Astrocyte of the spinal cord (primary cell): Measurements from ENCODE around the gene RPTOR.

ENCODE experiments used
- DNase-seq: peaks from one replicate; pipeline ENCODE4 v3.0.0; 2011; ENCODE audit warnings: low read depth, low spot score
- H3K4me3 ChIP-seq: 2 replicates; pipeline ENCODE4 v1.5.1; 2011; ENCODE audit warnings: low read depth, mild to moderate bottlenecking, low read length, moderate library complexity
- CTCF ChIP-seq: IDR thresholded peaks from 2 replicates; pipeline ENCODE4 v1.5.1; 2012; ENCODE audit warnings: low read depth, mild to moderate bottlenecking, low read length, inconsistent platforms
- in situ Hi-C: cut with HindIII; loops from 2 replicates; pipeline ENCODE4 v1.10.0; 2017; ENCODE audit warnings: low sequenced_read_pairs

The RPTOR gene

DNA sequence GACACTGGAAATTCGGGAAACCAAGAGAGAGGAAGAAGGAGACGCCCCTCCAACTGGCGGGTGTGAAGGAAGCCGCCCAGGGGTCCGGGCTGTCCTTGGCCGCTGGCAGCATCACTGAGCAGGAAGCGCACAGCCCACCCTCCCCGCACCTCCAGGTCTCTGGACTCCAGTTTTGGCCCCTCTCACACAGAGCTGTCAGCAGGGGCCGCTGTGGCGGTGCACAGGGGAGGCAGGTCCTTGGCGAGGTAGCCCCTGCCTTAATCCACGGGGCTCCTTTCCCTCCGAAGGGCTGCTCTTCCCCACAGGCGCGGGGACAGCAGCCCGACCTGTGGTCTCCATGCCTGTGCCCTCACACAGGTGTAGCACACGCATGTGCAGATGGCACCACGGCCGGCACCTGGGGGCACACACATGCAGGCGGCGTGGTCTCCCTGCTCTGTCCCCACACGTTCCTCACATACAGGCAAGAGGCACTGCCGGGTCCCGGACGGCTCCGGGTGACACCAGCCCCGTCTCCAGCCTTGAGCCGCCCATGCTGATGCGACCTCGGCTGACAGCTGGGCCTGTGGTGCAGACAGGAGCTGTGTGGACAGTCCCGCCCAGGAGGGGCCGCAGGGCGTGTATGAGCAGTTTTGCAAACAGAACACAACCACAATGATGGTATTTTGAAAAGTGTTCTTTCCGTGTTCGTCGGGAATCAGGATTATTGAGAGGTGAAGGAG lies 420.4 kb downstream of the RPTOR start:
- no peak overlapping the region for H3K4me3 ChIP-seq
- in situ Hi-C loops = no loop called here
- no peak for DNase-seq
- TF ChIP-seq CTCF = no peak

GRCh38 chr17:80965606-80966005 lies 421.0 kb downstream of the RPTOR start:
- in situ Hi-C loops = no loop called here
- DNase-seq = no peak
- TF ChIP-seq CTCF = no peak
- no peak overlapping the region for H3K4me3 ChIP-seq

GRCh38 chr17:80967404-80967872 lies 422.8 kb downstream of the RPTOR start:
- DNase-seq = no peak
- in situ Hi-C loops = no loop called here
- no peak for TF ChIP-seq CTCF
- no peak overlapping the region for H3K4me3 ChIP-seq

DNA sequence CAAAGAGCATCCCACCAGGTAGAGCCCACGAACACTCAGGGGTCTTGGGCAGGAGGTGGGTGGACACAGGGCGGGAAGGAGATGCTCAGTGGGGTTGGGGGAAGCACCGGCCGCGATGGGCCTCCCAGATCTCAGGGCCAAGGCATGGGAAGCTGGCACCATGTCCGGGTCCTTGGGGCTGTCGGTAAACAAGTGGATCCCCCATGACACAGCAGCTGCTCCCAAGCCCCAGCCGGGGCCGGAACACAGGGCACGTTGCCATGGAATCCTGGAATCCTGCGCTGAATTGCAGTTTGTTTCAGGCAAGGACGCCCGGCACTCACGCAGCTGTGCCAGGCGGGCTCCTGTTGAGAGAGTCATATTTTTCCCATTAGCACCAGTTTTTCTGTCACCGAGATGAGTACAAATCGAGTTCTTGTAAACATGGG lies 424.0 kb downstream of the RPTOR start:
- no peak for DNase-seq
- no peak for TF ChIP-seq CTCF
- no peak overlapping the region for H3K4me3 ChIP-seq
- in situ Hi-C loops = no loop called here

- in situ Hi-C loops = no loop called here
- no peak for DNase-seq
- no peak for TF ChIP-seq CTCF
- H3K4me3 ChIP-seq = no peak overlapping the region
These were observed 424.5 kb downstream of the RPTOR start for GRCh38 chr17:80969030-80969673.

DNA sequence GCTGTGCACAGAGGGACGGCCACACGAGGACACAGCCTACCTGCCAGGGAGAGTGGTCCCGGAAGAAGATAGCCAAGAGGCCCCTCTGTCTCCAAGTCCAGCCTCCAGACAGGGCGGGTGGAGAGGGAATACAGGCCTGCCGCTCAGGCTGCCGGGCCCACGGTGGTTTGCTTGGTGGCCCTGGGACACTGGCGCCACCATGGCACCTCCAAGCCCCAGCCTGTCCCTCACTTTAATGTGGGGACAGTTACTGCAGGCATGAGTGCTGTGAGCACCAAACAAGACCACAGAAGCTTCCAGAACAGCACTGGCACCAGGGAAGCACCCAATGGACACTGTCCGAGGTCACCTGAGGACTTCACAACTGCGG lies 425.0 kb downstream of the RPTOR start:
- in situ Hi-C loops = no loop called here
- TF ChIP-seq CTCF = no peak
- H3K4me3 ChIP-seq = no peak overlapping the region
- no peak for DNase-seq
